ENCODE results near the gene ZBED3.
"Not testable (repeated sequence)": the region's sequence is repeated elsewhere in the genome, so short reads cannot be mapped to it uniquely, and the experiment has no call there.

ZBED3 gene

GRCh38 chr5:77086689-77087483 lies at the start of gene ZBED3:
Gene ZBED3 (minus strand): TSS chr5:77087285. CDS start chr5:77077878, 9,407 bp downstream.
- DNase-seq (ENCODE audit: low read depth in 3 of 3), result peak in 2 of 3 experiments; percentile 16 to 25

- no peak for DNase-seq (ENCODE audit: low read depth in 3 of 3)
Observed at GRCh38 chr5:77133061-77133758, 46.1 kb upstream of the ZBED3 start.

GRCh38 chr5:77131361-77131760 lies 44.3 kb upstream of the ZBED3 start:
- DNase-seq (ENCODE audit: low read depth in 3 of 3), result no peak

- DNase-seq (ENCODE audit: low read depth in 3 of 3), result no peak
Observed at GRCh38 chr5:77129391-77129990, 42.4 kb upstream of the ZBED3 start.

- DNase-seq (ENCODE audit: low read depth in 3 of 3), result no peak
Observed at GRCh38 chr5:77128411-77129061, 41.5 kb upstream of the ZBED3 start.

- no peak for DNase-seq (ENCODE audit: low read depth in 3 of 3)
Observed at GRCh38 chr5:77123057-77123456, 36.0 kb upstream of the ZBED3 start.

GRCh38 chr5:77120706-77121105 lies 33.6 kb upstream of the ZBED3 start:
- DNase-seq (ENCODE audit: low read depth in 3 of 3), result no peak

- no peak for DNase-seq (ENCODE audit: low read depth in 3 of 3)
Observed at GRCh38 chr5:77120086-77120485, 33.0 kb upstream of the ZBED3 start.

GRCh38 chr5:77117161-77117560 lies 30.1 kb upstream of the ZBED3 start:
- no peak for DNase-seq (ENCODE audit: low read depth in 3 of 3)

GRCh38 chr5:77107035-77107434 lies 19.9 kb upstream of the ZBED3 start:
- not testable (repeated sequence) for DNase-seq (ENCODE audit: low read depth in 3 of 3)

- DNase-seq (ENCODE audit: low read depth in 3 of 3), result no peak
Observed at GRCh38 chr5:77104813-77105212, 17.7 kb upstream of the ZBED3 start.

GRCh38 chr5:77103457-77103856 lies 16.4 kb upstream of the ZBED3 start:
- DNase-seq (ENCODE audit: low read depth in 3 of 3), result no peak

- DNase-seq (ENCODE audit: low read depth in 3 of 3), result no peak
Observed at GRCh38 chr5:77102549-77102948, 15.5 kb upstream of the ZBED3 start.

- DNase-seq (ENCODE audit: low read depth in 3 of 3), result no peak
Observed at GRCh38 chr5:77101298-77101697, 14.2 kb upstream of the ZBED3 start.

- no peak for DNase-seq (ENCODE audit: low read depth in 3 of 3)
Observed at GRCh38 chr5:77095189-77095588, 8.1 kb upstream of the ZBED3 start.

- DNase-seq (ENCODE audit: low read depth in 3 of 3), result no peak
Observed at GRCh38 chr5:77087484-77088261, 588 bp upstream of the ZBED3 start.

- no peak for DNase-seq (ENCODE audit: low read depth in 3 of 3)
Observed at GRCh38 chr5:77086368-77086688, 757 bp downstream of the ZBED3 start.

- no peak for DNase-seq (ENCODE audit: low read depth in 3 of 3)
Observed at GRCh38 chr5:77083088-77083487, 4.0 kb downstream of the ZBED3 start.

- no peak for DNase-seq (ENCODE audit: low read depth in 3 of 3)
Observed at GRCh38 chr5:77082280-77082679, 4.8 kb downstream of the ZBED3 start.

- DNase-seq (ENCODE audit: low read depth in 3 of 3), result no peak
Observed at GRCh38 chr5:77080905-77081304, 6.2 kb downstream of the ZBED3 start.

GRCh38 chr5:77080479-77080878 lies 6.6 kb downstream of the ZBED3 start:
- DNase-seq (ENCODE audit: low read depth in 3 of 3), result not testable (repeated sequence)

GRCh38 chr5:77077829-77078176 lies 9.3 kb downstream of the ZBED3 start:
- no peak for DNase-seq (ENCODE audit: low read depth in 3 of 3)

Data from stimulated activated CD4-positive, alpha-beta T cell treated with anti-CD3 and anti-CD28 coated beads, TNF-alpha, amount 100 ng/mL, for 4 hours (primary cell).